Stimulated activated naive B cell treated with anti-CD40 and anti-IgM and Interleukin-4, amounts not matched to agents 10 μg/mL and 1 μg/mL and 100 μg/mL, for 72 hours (primary cell): ENCODE data around the gene PTGS1.
A peak's percentile ranks its signal among the peaks of the same experiment; 100 is the strongest.
"Not testable (repeated sequence)": the region's sequence is repeated elsewhere in the genome, so short reads cannot be mapped to it uniquely, and the experiment has no call there.

Experiments used
- ATAC-seq, 2 donors: fragments of 150-1000 bp; cut with Tn5 transposase; replicated peaks; 2 replicates each; pipeline ENCODE4 v1.10.0; 2021; ENCODE audit warnings: moderate library complexity in 1 of 2
- DNase-seq: peaks from one replicate; pipeline ENCODE4 v3.0.0; 2021
- H3K27ac Mint-ChIP-seq: one replicate; pipeline ENCODE4 v1.8.0; 2022; ENCODE audit warnings: mild to moderate bottlenecking, mixed read lengths
- H3K27me3 Mint-ChIP-seq, 2 donors: one replicate each; pipeline ENCODE4 v1.8.0; 2022; ENCODE audit warnings: mixed read lengths in 2 of 2
- H3K36me3 Mint-ChIP-seq, 2 donors: one replicate each; pipeline ENCODE4 v1.8.0; 2022; ENCODE audit warnings: mixed read lengths in 2 of 2, mild to moderate bottlenecking in 1 of 2
- H3K4me1 Mint-ChIP-seq, 2 donors: one replicate each; pipeline ENCODE4 v1.8.0; 2022; ENCODE audit warnings: mixed read lengths in 2 of 2, mild to moderate bottlenecking in 1 of 2
- H3K4me3 Mint-ChIP-seq, 2 donors: one replicate each; pipeline ENCODE4 v1.8.0; 2022; ENCODE audit warnings: mild to moderate bottlenecking in 2 of 2, mixed read lengths in 2 of 2, moderate library complexity in 1 of 2
- H3K9me3 Mint-ChIP-seq, 2 donors: one replicate each; pipeline ENCODE4 v1.8.0; 2022; ENCODE audit warnings: mixed read lengths in 2 of 2, mild to moderate bottlenecking in 1 of 2

PTGS1 gene

GRCh38 chr9:122405304-122406069, 34.7 kb downstream of the PTGS1 start:
- not testable (repeated sequence) for H3K9me3 Mint-ChIP-seq, DNase-seq, H3K27ac Mint-ChIP-seq, H3K4me3 Mint-ChIP-seq, ATAC-seq
- Mint-ChIP-seq H3K36me3 (peaks cover 0 to 10% of the 10 kb centered on the region in 2 donors), H3K4me1 (peaks cover 7 to 19% of the 10 kb centered on the region in 2 donors), H3K27me3 (peaks cover 0 to 11% of the 10 kb centered on the region in 2 donors)

DNA sequence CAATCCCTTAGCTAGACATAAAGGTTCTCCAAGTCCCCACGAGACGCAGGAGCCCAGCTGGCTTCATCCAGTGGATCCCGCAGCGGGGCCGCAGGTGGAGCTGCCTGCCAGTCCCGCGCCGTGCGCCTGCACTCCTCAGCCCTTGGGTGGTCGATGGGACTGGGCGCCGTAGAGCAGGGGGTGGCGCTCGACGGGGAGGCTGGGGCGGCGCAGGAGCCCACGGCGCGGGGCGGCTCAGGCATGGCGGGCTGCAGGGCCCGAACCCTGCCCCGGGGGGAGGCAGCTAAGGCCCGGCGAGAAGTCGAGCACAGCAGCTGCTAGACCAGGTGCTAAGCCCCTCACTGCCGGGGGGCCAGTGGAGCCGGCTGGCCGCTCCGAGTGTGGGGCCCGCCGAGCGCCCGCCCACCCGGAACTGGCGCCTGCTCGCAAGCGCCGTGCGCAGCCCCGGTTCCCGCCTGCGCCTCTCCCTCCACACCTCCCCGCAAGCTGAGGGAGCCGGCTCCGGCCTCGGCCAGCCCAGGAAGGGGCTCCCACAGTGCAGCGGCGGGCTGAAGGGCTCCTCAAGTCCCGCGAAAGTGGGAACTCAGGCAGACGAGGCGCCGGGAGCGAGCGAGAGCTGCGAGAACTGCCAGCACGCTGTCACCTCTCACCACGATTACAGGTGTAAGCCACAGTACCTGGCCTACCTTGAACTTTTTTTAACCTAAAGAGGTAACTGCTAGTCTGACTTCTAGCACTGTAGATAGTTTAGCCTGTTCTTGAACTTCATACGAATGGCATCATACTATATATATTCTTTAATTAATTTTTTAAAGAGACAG, 35.5 kb downstream of the PTGS1 start:
- Mint-ChIP-seq H3K4me1 (peaks cover 7 to 19% of the 10 kb centered on the region in 2 donors), H3K27me3 (peaks cover 0 to 11% of the 10 kb centered on the region in 2 donors), H3K9me3 (peaks cover 4% of the 10 kb centered on the region in 2 donors), H3K36me3 (peaks cover 0 to 10% of the 10 kb centered on the region in 2 donors), H3K4me3 (peak overlapping the region in 1 of 2 donors; percentile 53), H3K27ac (no peak overlapping the region)
- ATAC-seq: no peak
- no peak for DNase-seq

GRCh38 chr9:122414108-122414507, 43.3 kb downstream of the PTGS1 start:
- H3K27me3 Mint-ChIP-seq: peaks cover 4 to 14% of the 10 kb centered on the region in 2 donors
- H3K27ac Mint-ChIP-seq, H3K4me1 Mint-ChIP-seq, H3K4me3 Mint-ChIP-seq, DNase-seq, ATAC-seq, H3K9me3 Mint-ChIP-seq, H3K36me3 Mint-ChIP-seq: not testable (repeated sequence)

GRCh38 chr9:122418016-122418415, 47.2 kb downstream of the PTGS1 start:
- ATAC-seq (no peak), DNase-seq (no peak)
- Mint-ChIP-seq H3K4me1 (no peaks in the 10 kb centered on the region), H3K36me3 (peaks cover 7 to 12% of the 10 kb centered on the region in 2 donors), H3K4me3 (no peak overlapping the region), H3K27ac (no peak overlapping the region), H3K9me3 (peaks cover 14% of the 10 kb centered on the region in 2 donors), H3K27me3 (peaks cover 9 to 13% of the 10 kb centered on the region in 2 donors)

DNA sequence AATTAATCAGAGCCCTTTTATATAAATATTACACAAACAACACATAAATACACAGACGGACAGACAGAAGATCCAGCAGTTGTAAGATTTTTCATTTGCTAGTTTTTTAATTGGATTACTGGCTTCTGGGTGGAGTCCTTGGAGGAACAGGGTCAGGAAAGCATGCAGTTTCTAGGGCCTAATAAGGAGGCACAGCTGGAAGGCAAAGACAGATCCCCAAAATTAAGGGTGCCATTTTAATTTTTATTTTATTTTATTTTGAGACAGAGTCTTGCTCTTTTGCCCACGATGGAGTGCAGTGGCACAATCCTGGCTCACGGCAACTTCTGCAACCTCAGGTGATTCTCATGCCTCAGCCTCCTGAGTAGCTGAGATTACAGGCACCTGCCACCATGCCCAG, 49.5 kb downstream of the PTGS1 start:
- H3K27ac Mint-ChIP-seq: no peak overlapping the region
- no peaks in the 10 kb centered on the region for H3K4me1 Mint-ChIP-seq
- no peak overlapping the region for H3K4me3 Mint-ChIP-seq
- H3K27me3 Mint-ChIP-seq: peaks cover 16 to 24% of the 10 kb centered on the region in 2 donors
- peaks cover 5 to 12% of the 10 kb centered on the region in 2 donors for H3K36me3 Mint-ChIP-seq
- peaks cover 12 to 14% of the 10 kb centered on the region in 2 donors for H3K9me3 Mint-ChIP-seq
- no peak for ATAC-seq
- DNase-seq: no peak

DNA sequence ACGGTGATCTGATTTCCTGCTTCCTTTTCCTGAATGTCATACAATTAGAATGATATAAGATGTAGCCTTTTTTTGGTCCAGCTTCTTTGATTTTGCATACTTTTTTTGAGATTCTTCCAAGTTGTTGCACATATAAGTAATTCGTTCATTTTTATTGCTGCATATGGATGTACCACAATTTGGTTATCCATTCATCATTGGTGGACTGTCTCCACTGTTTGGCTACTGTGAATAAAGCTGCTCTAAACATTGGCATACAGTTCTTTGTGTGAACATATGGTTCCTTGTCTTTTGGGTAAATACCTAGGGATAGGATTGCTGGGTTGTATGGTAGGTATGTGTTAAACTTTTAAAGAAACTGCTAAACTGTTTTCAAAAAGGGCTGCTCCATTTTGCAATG, 54.3 kb downstream of the PTGS1 start:
- no peaks in the 10 kb centered on the region for H3K4me1 Mint-ChIP-seq
- no peak overlapping the region for H3K4me3 Mint-ChIP-seq
- no peak for DNase-seq
- ATAC-seq: no peak
- peaks cover 13% of the 10 kb centered on the region in 2 donors for H3K9me3 Mint-ChIP-seq
- H3K27me3 Mint-ChIP-seq: peaks cover 16 to 22% of the 10 kb centered on the region in 2 donors
- no peak overlapping the region for H3K27ac Mint-ChIP-seq
- H3K36me3 Mint-ChIP-seq: peaks cover 4 to 9% of the 10 kb centered on the region in 2 donors

DNA sequence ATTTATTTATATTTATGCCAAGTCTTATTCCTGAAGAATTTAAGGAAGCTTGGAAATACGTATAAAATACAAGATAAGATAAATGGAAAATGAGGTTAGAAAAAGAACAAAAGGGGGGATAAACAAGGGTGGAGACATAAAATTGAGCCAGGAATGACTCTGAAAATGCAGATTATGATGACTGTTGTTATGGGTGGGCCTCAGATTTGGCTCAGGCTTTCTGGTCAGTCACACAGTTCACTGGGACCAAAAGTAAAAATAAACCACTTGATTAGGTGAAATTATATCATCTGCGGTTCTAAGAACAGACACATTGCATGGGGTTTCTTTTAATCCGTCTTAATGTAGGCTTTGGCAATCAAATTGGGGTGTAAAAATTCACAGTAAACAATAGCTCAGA, 55.9 kb downstream of the PTGS1 start:
- DNase-seq (no peak), ATAC-seq (no peak)
- Mint-ChIP-seq H3K27me3 (peaks cover 23 to 28% of the 10 kb centered on the region in 2 donors), H3K27ac (no peak overlapping the region), H3K36me3 (peaks cover 4 to 6% of the 10 kb centered on the region in 2 donors), H3K4me3 (no peak overlapping the region), H3K9me3 (peaks cover 9 to 11% of the 10 kb centered on the region in 2 donors), H3K4me1 (no peaks in the 10 kb centered on the region)

GRCh38 chr9:122442568-122442967, 71.7 kb downstream of the PTGS1 start:
- Mint-ChIP-seq H3K4me1 (no peaks in the 10 kb centered on the region), H3K27me3 (peaks cover 28 to 61% of the 10 kb centered on the region in 2 donors), H3K4me3 (no peak overlapping the region), H3K36me3 (no peaks in the 10 kb centered on the region), H3K27ac (no peak overlapping the region), H3K9me3 (peaks cover 0 to 6% of the 10 kb centered on the region in 2 donors)
- no peak for ATAC-seq
- no peak for DNase-seq

- peaks cover 0 to 6% of the 10 kb centered on the region in 2 donors for H3K9me3 Mint-ChIP-seq
- ATAC-seq (no peak), DNase-seq (no peak)
- peaks cover 24 to 61% of the 10 kb centered on the region in 2 donors for H3K27me3 Mint-ChIP-seq
- H3K4me1 Mint-ChIP-seq: no peaks in the 10 kb centered on the region
- H3K36me3 Mint-ChIP-seq: no peaks in the 10 kb centered on the region
- H3K27ac Mint-ChIP-seq: no peak overlapping the region
- no peak overlapping the region for H3K4me3 Mint-ChIP-seq
These were observed 73.4 kb downstream of the PTGS1 start for GRCh38 chr9:122444041-122444733.
